HepG2 (cell line): Measurements from ENCODE around the gene CRISPLD2.

Experiments used
- BRCA1 ChIP-seq: sonication (generic); formaldehyde crosslinking; IDR thresholded peaks from 2 replicates; pipeline ENCODE4 v1.4.0; 2020; ENCODE audit warnings: missing genetic modification reagents
- BRD4 ChIP-seq: sonication (generic); formaldehyde crosslinking; IDR thresholded peaks from 2 replicates; pipeline ENCODE4 v1.4.0; 2020; ENCODE audit warnings: missing genetic modification reagents
- GATAD2A ChIP-seq: IDR thresholded peaks from 2 replicates; pipeline ENCODE4 v1.6.1; 2016
- JUNB ChIP-seq: sonication (generic); formaldehyde crosslinking; IDR thresholded peaks from 2 replicates; pipeline ENCODE4 v1.8.0; 2022; ENCODE audit warnings: missing genetic modification reagents, mild to moderate bottlenecking, borderline replicate concordance
- SMC3 ChIP-seq: IDR thresholded peaks from 2 replicates; pipeline ENCODE4 v1.6.1; 2011; ENCODE audit warnings: low read length, improper control_type of control experiment
- SRF ChIP-seq: IDR thresholded peaks from 2 replicates; pipeline ENCODE4 v1.6.1; 2011; ENCODE audit warnings: mild to moderate bottlenecking, low read depth, low read length, moderate library complexity
- STAG1 ChIP-seq: sonication (generic); formaldehyde crosslinking; IDR thresholded peaks from 2 replicates; pipeline ENCODE4 v1.4.0; 2020; ENCODE audit warnings: missing genetic modification reagents
- TF ChIP-seq, protein P1 (sequence below), 2 experiments: fragments of 450-650 bp in 1 of 2; sonication (generic) in 1 of 2; formaldehyde crosslinking; IDR thresholded peaks; 2 replicates each; pipeline versions ENCODE4 v1.5.0 to v1.8.0; 2020 to 2022; ENCODE audit warnings: mild to moderate bottlenecking in 1 of 2, missing genetic modification reagents in 1 of 2

- TF ChIP-seq STAG1 (CRISPR knock-in tag) = no peak
- TF ChIP-seq JUNB (CRISPR knock-in tag) = no peak
- TF ChIP-seq GATAD2A = no peak
- TF ChIP-seq BRCA1 (CRISPR knock-in tag) = no peak
- TF ChIP-seq BRD4 = no peak
- no peak for TF ChIP-seq SMC3
- TF ChIP-seq SRF = no peak
- TF ChIP-seq, protein P1, sequence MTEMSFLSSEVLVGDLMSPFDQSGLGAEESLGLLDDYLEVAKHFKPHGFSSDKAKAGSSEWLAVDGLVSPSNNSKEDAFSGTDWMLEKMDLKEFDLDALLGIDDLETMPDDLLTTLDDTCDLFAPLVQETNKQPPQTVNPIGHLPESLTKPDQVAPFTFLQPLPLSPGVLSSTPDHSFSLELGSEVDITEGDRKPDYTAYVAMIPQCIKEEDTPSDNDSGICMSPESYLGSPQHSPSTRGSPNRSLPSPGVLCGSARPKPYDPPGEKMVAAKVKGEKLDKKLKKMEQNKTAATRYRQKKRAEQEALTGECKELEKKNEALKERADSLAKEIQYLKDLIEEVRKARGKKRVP (CRISPR knock-in tag; IDR thresholded peaks at IDR 0.05) = no peak
Observed at GRCh38 chr16:84775262-84775810, 44.4 kb upstream of the CRISPLD2 start.
